K562 (cell line): Measurements from ENCODE around the gene EID2. TPM values are rescaled to one million over a fixed set of nuclear protein-coding genes. Genes with fewer than 3 reads are reported as not detected.

Experiments used
- ARHGAP35 ChIP-seq: fragments of 450-650 bp; IDR thresholded peaks from 2 replicates; pipeline ENCODE4 v1.6.1; 2018; ENCODE audit not compliant: partially characterized antibody
- ATF1 ChIP-seq, 2 experiments: fragments of 450-650 bp in 1 of 2; IDR thresholded peaks; 2 replicates each; pipeline ENCODE4 v1.6.1; 2016; ENCODE audit warnings: missing compliant biosample characterization in 1 of 2, missing genetic modification characterization in 1 of 2
- E2F6 ChIP-seq, 2 experiments: IDR thresholded peaks; 2 replicates each; pipeline ENCODE4 v1.6.1; 2011; ENCODE audit warnings: borderline replicate concordance in 1 of 2, control low read depth in 1 of 2, low read depth in 1 of 2, low read length in 1 of 2, mild to moderate bottlenecking in 1 of 2, mixed read lengths in 1 of 2, moderate library complexity in 1 of 2; ENCODE audit not compliant: insufficient read depth in 1 of 2, insufficient read length in 1 of 2, poor library complexity in 1 of 2, severe bottlenecking in 1 of 2; ENCODE audit errors: extremely low read depth in 1 of 2
- HNRNPH1 ChIP-seq: fragments of 200-400 bp; formaldehyde crosslinking; optimal IDR thresholded peaks from 2 replicates; pipeline ENCODE3; 2017; ENCODE audit warnings: low read depth, mild to moderate bottlenecking, low read length, moderate library complexity
- PHF21A ChIP-seq: fragments of 450-650 bp; IDR thresholded peaks from 2 replicates; pipeline ENCODE4 v1.6.1; 2017; ENCODE audit warnings: low read depth, borderline replicate concordance
- POU5F1 ChIP-seq: fragments of 150-350 bp; IDR thresholded peaks from 2 replicates; pipeline ENCODE4 v1.6.1; 2014; ENCODE audit warnings: borderline replicate concordance, low read length, low read depth, mild to moderate bottlenecking; ENCODE audit not compliant: partially characterized antibody
- SMAD3 ChIP-seq: fragments of 450-650 bp; formaldehyde crosslinking; conservative IDR thresholded peaks from 2 replicates; pipeline ENCODE4 v1.4.0; 2020; ENCODE audit warnings: mild to moderate bottlenecking
- SP2 ChIP-seq: IDR thresholded peaks from 2 replicates; pipeline ENCODE4 v1.6.1; 2011; ENCODE audit warnings: mild to moderate bottlenecking, low read depth, low read length, moderate library complexity; ENCODE audit not compliant: poor library complexity, severe bottlenecking; ENCODE audit errors: extremely low read depth
- TCF3 ChIP-seq: sonication (generic); formaldehyde crosslinking; IDR thresholded peaks from 2 replicates; pipeline ENCODE4 v1.4.0; 2020; ENCODE audit warnings: mild to moderate bottlenecking, missing genetic modification reagents
- XRCC3 ChIP-seq: fragments of 450-650 bp; IDR thresholded peaks from 2 replicates; pipeline ENCODE4 v1.6.1; 2017; ENCODE audit warnings: mild to moderate bottlenecking, moderate library complexity
- ZBTB34 ChIP-seq: fragments of 250-450 bp; sonication (Bioruptor Pico); IDR thresholded peaks from 2 replicates; pipeline ENCODE4 v1.8.0; 2021; ENCODE audit warnings: mild to moderate bottlenecking, moderate library complexity
- ZC3H11A ChIP-seq: IDR thresholded peaks from 2 replicates; pipeline ENCODE4 v1.6.1; 2012; ENCODE audit warnings: low read depth, low read length, improper control_type of control experiment
- ZNF717 ChIP-seq: fragments of 250-450 bp; sonication (Bioruptor Pico); IDR thresholded peaks from 2 replicates; pipeline ENCODE4 v1.5.0; 2021
- polyA plus RNA-seq, 8 experiments: library from polyadenylated mRNA; depleted of rRNA in 4 of 8; stranded (reverse) in 5 of 8; unstranded in 3 of 8; fragments of >200 nt; fragmentation: Nextera tagmentation in 2 of 8; fragmentation: Illumina TruSeq in 1 of 8; extraction: Ambion mirVana in 2 of 8; extraction: Trizol in 1 of 8; gene quantifications; 2 replicates each; pipeline versions ENCODE4 v1.2.1 to v1.2.3, GENCODE V29; 2011 to 2014; ENCODE audit warnings: inconsistent platforms in 1 of 8, missing spikeins in 1 of 8
- total RNA-seq, 7 experiments: library from RNA; depleted of rRNA in 6 of 7; stranded (reverse); fragments of >200 nt in 6 of 7; fragmentation: Illumina TruSeq in 2 of 7; extraction: Trizol in 2 of 7; gene quantifications; 2 replicates each; pipeline versions ENCODE4 v1.2.1 to v1.2.3, GENCODE V29; 2011 to 2021; ENCODE audit warnings: low replicate concordance in 1 of 7
- TF ChIP-seq, protein P1 (sequence below), 3 experiments: fragments of 200-800 bp in 1 of 3; fragments of 250-450 bp in 1 of 3; fragments of 450-650 bp in 1 of 3; sonication (Bioruptor Pico) in 1 of 3; sonication (Bioruptor generic) in 1 of 3; formaldehyde crosslinking in 1 of 3; IDR thresholded peaks; 2 replicates each; pipeline versions ENCODE4 v1.6.1 to v1.8.0; 2016 to 2022; ENCODE audit warnings: mild to moderate bottlenecking in 2 of 3, missing genetic modification characterization in 2 of 3, missing compliant biosample characterization in 1 of 3, moderate library complexity in 1 of 3
- TF ChIP-seq, protein P2 (sequence below), 2 experiments: fragments of 450-650 bp in 1 of 2; sonication (generic) in 1 of 2; formaldehyde crosslinking in 1 of 2; IDR thresholded peaks in 1 of 2; conservative IDR thresholded peaks in 1 of 2; 2 replicates each; pipeline versions ENCODE4 v1.6.1 to v1.8.1; 2016 to 2023; ENCODE audit warnings: mild to moderate bottlenecking in 2 of 2, moderate library complexity in 2 of 2, inconsistent platforms in 1 of 2, missing genetic modification reagents in 1 of 2
- TF ChIP-seq, protein P3 (sequence below): IDR thresholded peaks from 2 replicates; pipeline ENCODE4 v1.6.1; 2014; ENCODE audit warnings: antibody characterized with exemption

The EID2 gene
- total and polyA plus RNA-seq, 9 of the 15 experiments (the other 6 are each of a cell fraction or from before 2014, with no cell fraction given), result 2.5 to 18.5 (median 11.3) TPM

DNA sequence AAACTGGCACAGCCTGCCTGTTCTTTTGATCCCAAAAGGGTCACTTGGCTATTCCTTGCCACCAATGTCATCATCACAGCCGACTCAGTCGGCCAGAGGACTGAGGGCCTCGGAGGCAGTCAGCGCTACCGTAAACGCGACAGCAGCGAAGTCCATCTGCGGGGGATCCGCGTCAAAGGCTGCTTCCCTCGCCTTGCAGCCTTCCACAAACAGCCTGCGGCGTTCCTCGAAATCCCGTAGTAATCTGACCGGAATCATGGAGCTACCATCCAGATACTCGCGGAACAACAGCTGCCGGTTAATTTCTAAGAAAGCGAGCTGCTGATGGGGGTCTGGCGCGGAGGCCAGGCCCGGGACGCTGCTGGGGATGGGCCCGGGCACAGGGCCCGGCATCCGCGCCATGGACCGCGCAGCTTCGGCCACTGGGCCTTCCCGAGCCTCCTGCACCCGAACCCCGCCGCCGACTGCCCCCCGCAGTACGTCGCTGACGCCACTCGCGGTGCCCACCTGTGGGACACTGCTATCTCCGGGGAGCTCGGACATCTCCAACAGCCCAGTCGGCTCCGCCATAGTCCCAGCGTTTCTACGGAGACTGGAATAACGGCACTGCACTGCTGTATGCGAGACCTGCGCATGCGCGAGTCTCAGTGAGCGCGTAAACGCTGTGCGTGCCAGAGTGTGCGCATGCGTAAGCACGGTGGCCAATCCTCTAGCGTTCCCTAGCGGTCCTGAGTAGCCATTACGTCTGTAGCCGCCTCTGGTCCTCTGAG lies 7.5 kb downstream of the EID2 start, which contains the start of gene EID2B (continued):
- TF ChIP-seq, protein P1, sequence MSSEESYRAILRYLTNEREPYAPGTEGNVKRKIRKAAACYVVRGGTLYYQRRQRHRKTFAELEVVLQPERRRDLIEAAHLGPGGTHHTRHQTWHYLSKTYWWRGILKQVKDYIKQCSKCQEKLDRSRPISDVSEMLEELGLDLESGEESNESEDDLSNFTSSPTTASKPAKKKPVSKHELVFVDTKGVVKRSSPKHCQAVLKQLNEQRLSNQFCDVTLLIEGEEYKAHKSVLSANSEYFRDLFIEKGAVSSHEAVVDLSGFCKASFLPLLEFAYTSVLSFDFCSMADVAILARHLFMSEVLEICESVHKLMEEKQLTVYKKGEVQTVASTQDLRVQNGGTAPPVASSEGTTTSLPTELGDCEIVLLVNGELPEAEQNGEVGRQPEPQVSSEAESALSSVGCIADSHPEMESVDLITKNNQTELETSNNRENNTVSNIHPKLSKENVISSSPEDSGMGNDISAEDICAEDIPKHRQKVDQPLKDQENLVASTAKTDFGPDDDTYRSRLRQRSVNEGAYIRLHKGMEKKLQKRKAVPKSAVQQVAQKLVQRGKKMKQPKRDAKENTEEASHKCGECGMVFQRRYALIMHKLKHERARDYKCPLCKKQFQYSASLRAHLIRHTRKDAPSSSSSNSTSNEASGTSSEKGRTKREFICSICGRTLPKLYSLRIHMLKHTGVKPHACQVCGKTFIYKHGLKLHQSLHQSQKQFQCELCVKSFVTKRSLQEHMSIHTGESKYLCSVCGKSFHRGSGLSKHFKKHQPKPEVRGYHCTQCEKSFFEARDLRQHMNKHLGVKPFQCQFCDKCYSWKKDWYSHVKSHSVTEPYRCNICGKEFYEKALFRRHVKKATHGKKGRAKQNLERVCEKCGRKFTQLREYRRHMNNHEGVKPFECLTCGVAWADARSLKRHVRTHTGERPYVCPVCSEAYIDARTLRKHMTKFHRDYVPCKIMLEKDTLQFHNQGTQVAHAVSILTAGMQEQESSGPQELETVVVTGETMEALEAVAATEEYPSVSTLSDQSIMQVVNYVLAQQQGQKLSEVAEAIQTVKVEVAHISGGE (CRISPR knock-in tag; IDR thresholded peaks at IDR 0.05), result no peak; a peak in 1 of 6 replicates
- TF ChIP-seq ARHGAP35 (no peak), PHF21A (no peak), ATF1 (CRISPR knock-in tag; IDR thresholded peaks at IDR 0.05) (no peak), ATF1 (tag; IDR thresholded peaks at IDR 0.05) (peak; percentile 63; the same call in 1 of the 2 replicates), POU5F1 (peak; percentile 78), HNRNPH1 (no peak), SMAD3 (CRISPR knock-in tag) (no peak), XRCC3 (no peak), TCF3 (CRISPR knock-in tag) (no peak; the same call in 1 of the 2 replicates), ZNF717 (no peak), ZC3H11A (no peak), SP2 (no peak), ZBTB34 (no peak), E2F6 (IDR thresholded peaks at IDR 0.05; ENCODE audit: borderline replicate concordance in 1 of 2, extremely low read depth in 1 of 2, insufficient read depth in 1 of 2, insufficient read length in 1 of 2, low read depth in 1 of 2, low read length in 1 of 2, poor library complexity in 1 of 2, severe bottlenecking in 1 of 2) (peak; percentile 18 to 50)
- TF ChIP-seq, protein P2, sequence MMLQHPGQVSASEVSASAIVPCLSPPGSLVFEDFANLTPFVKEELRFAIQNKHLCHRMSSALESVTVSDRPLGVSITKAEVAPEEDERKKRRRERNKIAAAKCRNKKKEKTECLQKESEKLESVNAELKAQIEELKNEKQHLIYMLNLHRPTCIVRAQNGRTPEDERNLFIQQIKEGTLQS (IDR thresholded peaks at IDR 0.05), result peak; percentile 41
- TF ChIP-seq, protein P2 (CRISPR knock-in tag; conservative IDR thresholded peaks at IDR 0.05), result no peak
- TF ChIP-seq, protein P3, sequence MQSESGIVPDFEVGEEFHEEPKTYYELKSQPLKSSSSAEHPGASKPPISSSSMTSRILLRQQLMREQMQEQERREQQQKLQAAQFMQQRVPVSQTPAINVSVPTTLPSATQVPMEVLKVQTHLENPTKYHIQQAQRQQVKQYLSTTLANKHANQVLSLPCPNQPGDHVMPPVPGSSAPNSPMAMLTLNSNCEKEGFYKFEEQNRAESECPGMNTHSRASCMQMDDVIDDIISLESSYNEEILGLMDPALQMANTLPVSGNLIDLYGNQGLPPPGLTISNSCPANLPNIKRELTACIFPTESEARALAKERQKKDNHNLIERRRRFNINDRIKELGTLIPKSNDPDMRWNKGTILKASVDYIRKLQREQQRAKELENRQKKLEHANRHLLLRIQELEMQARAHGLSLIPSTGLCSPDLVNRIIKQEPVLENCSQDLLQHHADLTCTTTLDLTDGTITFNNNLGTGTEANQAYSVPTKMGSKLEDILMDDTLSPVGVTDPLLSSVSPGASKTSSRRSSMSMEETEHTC, result no peak
